Measurements from ENCODE around the gene PSD2. TPM values are rescaled to one million over a fixed set of nuclear protein-coding genes. Genes with fewer than 3 reads are reported as not detected.

Gene PSD2
- total and polyA plus RNA-seq, 4 donors, result 0.05 TPM; not detected in 3

DNA sequence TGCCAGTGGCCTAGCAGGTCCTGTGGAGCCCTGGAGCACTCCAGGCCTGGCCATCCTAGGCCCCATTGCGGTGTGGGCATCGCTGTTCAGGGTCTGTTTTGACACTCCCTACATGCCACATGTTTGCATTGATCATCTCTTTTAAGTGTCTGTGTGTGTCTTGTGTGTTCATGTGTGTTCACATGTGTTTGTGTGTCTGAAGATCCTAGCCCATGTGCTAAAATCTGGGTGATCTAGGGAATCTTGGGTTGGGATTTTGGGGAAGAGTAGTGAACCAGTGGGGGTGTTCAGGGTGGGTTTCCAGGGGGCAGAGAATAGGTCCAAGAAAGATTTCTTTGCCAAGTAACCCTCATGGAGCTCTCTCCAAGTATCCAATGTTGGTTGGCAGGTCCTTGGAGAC, 8.4 kb downstream of the PSD2 start (continued):
- TF ChIP-seq, protein P1, sequence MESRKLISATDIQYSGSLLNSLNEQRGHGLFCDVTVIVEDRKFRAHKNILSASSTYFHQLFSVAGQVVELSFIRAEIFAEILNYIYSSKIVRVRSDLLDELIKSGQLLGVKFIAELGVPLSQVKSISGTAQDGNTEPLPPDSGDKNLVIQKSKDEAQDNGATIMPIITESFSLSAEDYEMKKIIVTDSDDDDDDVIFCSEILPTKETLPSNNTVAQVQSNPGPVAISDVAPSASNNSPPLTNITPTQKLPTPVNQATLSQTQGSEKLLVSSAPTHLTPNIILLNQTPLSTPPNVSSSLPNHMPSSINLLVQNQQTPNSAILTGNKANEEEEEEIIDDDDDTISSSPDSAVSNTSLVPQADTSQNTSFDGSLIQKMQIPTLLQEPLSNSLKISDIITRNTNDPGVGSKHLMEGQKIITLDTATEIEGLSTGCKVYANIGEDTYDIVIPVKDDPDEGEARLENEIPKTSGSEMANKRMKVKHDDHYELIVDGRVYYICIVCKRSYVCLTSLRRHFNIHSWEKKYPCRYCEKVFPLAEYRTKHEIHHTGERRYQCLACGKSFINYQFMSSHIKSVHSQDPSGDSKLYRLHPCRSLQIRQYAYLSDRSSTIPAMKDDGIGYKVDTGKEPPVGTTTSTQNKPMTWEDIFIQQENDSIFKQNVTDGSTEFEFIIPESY (IDR thresholded peaks at IDR 0.05), result no peak

- DNase-seq (ENCODE audit: low spot score), result no peak
- WGBS, result 94% methylated on average over 17 of the region's 17 CpGs
- Histone ChIP-seq H3K27ac (ENCODE audit: low read depth in 1 of 2, low read length in 2 of 2) (no peak overlapping the region), H3K4me3 (ENCODE audit: low read depth in 1 of 3, low read length in 3 of 3) (no peak overlapping the region), H3K9ac (ENCODE audit: low read depth in 1 of 2, low read length in 2 of 2) (no peak overlapping the region), H3K27me3 (ENCODE audit: control insufficient read depth in 4 of 4, insufficient read depth in 4 of 4, low read length in 3 of 4) (no peaks in the 10 kb centered on the region), H3K36me3 (ENCODE audit: control insufficient read depth in 4 of 4, insufficient read depth in 3 of 4, low read depth in 1 of 4, low read length in 3 of 4) (no peaks in the 10 kb centered on the region), H3K4me1 (ENCODE audit: control insufficient read depth in 4 of 4, insufficient read depth in 4 of 4, low read length in 3 of 4) (no peaks in the 10 kb centered on the region), H3K9me3 (ENCODE audit: control insufficient read depth in 4 of 4, low read length in 3 of 4) (no peaks in the 10 kb centered on the region)
- TF ChIP-seq RAD21 (IDR thresholded peaks at IDR 0.05) (no peak), FOXA2 (IDR thresholded peaks at IDR 0.05) (no peak), SP1 (IDR thresholded peaks at IDR 0.05) (no peak), HNF4A (conservative IDR thresholded peaks at IDR 0.05) (no peak), RXRA (IDR thresholded peaks at IDR 0.05) (no peak), TAF1 (conservative IDR thresholded peaks at IDR 0.05) (no peak), JUND (IDR thresholded peaks at IDR 0.05) (no peak), GABPA (IDR thresholded peaks at IDR 0.05 in 1 of 2, conservative IDR thresholded peaks at IDR 0.05 in 1 of 2) (no peak)
- TF ChIP-seq, protein P1 (IDR thresholded peaks at IDR 0.05), result no peak
Measured at GRCh38 chr5:139804800-139805397, 9.3 kb downstream of the PSD2 start.

- no peaks in the 10 kb centered on the region for H3K27me3 ChIP-seq (ENCODE audit: control insufficient read depth in 4 of 4, insufficient read depth in 4 of 4, low read length in 3 of 4)
- TF ChIP-seq, protein P2, sequence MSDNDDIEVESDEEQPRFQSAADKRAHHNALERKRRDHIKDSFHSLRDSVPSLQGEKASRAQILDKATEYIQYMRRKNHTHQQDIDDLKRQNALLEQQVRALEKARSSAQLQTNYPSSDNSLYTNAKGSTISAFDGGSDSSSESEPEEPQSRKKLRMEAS (IDR thresholded peaks at IDR 0.05), result no peak
- TF ChIP-seq FOXA2 (IDR thresholded peaks at IDR 0.05) (no peak), SP1 (IDR thresholded peaks at IDR 0.05) (no peak), HNF4A (conservative IDR thresholded peaks at IDR 0.05) (no peak), NR2F2 (IDR thresholded peaks at IDR 0.05) (no peak), FOXA1 (IDR thresholded peaks at IDR 0.05) (no peak)
- H3K4me1 ChIP-seq (ENCODE audit: control insufficient read depth in 4 of 4, insufficient read depth in 4 of 4, low read length in 3 of 4), result no peaks in the 10 kb centered on the region
- H3K9ac ChIP-seq (ENCODE audit: low read depth in 1 of 2, low read length in 2 of 2), result no peak overlapping the region
- H3K27ac ChIP-seq (ENCODE audit: low read depth in 1 of 2, low read length in 2 of 2), result no peak overlapping the region
- no peaks in the 10 kb centered on the region for H3K9me3 ChIP-seq (ENCODE audit: control insufficient read depth in 4 of 4, low read length in 3 of 4)
- no peak overlapping the region for H3K4me3 ChIP-seq (ENCODE audit: low read depth in 1 of 3, low read length in 3 of 3)
- DNase-seq (ENCODE audit: low spot score), result no peak
- 98% methylated on average over 2 of the region's 2 CpGs for WGBS
- H3K36me3 ChIP-seq (ENCODE audit: control insufficient read depth in 4 of 4, insufficient read depth in 3 of 4, low read depth in 1 of 4, low read length in 3 of 4), result no peaks in the 10 kb centered on the region
Measured at GRCh38 chr5:139805545-139805944, 9.9 kb downstream of the PSD2 start.

- 94% methylated on average over 4 of the region's 4 CpGs for WGBS
- no peak overlapping the region for H3K9ac ChIP-seq (ENCODE audit: low read depth in 1 of 2, low read length in 2 of 2)
- no peak overlapping the region for H3K27ac ChIP-seq (ENCODE audit: low read depth in 1 of 2, low read length in 2 of 2)
- H3K36me3 ChIP-seq (ENCODE audit: control insufficient read depth in 4 of 4, insufficient read depth in 3 of 4, low read depth in 1 of 4, low read length in 3 of 4), result no peaks in the 10 kb centered on the region
- H3K27me3 ChIP-seq (ENCODE audit: control insufficient read depth in 4 of 4, insufficient read depth in 4 of 4, low read length in 3 of 4), result no peaks in the 10 kb centered on the region
- no peaks in the 10 kb centered on the region for H3K4me1 ChIP-seq (ENCODE audit: control insufficient read depth in 4 of 4, insufficient read depth in 4 of 4, low read length in 3 of 4)
- no peak overlapping the region for H3K4me3 ChIP-seq (ENCODE audit: low read depth in 1 of 3, low read length in 3 of 3)
- TF ChIP-seq, protein P2 (IDR thresholded peaks at IDR 0.05), result no peak
- no peak for TF ChIP-seq NR2F2 (IDR thresholded peaks at IDR 0.05)
- no peak for TF ChIP-seq ATF3 (IDR thresholded peaks at IDR 0.05)
- no peak for TF ChIP-seq FOXA1 (IDR thresholded peaks at IDR 0.05)
- TF ChIP-seq HNF4G (IDR thresholded peaks at IDR 0.05), result no peak
- DNase-seq (ENCODE audit: low spot score), result no peak
- H3K9me3 ChIP-seq (ENCODE audit: control insufficient read depth in 4 of 4, low read length in 3 of 4), result no peaks in the 10 kb centered on the region
Measured at GRCh38 chr5:139806111-139806510, 10.5 kb downstream of the PSD2 start.
